Ovary (tissue), 3 donors: ENCODE measurements around the gene KDM5C.

Source experiments
- CTCF ChIP-seq, 3 donors: fragments of 450-650 bp in 2 of 3; fragments of 200-600 bp in 1 of 3; IDR thresholded peaks; one replicate each; pipeline versions ENCODE4 v1.5.1 to v1.8.0; 2016 to 2022; ENCODE audit warnings: antibody characterized with exemption in 3 of 3, mild to moderate bottlenecking in 1 of 3
- EP300 ChIP-seq: sonication (generic); formaldehyde crosslinking; IDR thresholded peaks from one replicate; pipeline ENCODE4 v1.6.1; 2017; ENCODE audit warnings: antibody characterized with exemption
- POLR2A ChIP-seq: fragments of 450-650 bp; IDR thresholded peaks from one replicate; pipeline ENCODE4 v1.6.1; 2017; ENCODE audit warnings: antibody characterized with exemption, mild to moderate bottlenecking, moderate library complexity
- donor health status: DM: no; HTN: no; CAD: no.

DNA sequence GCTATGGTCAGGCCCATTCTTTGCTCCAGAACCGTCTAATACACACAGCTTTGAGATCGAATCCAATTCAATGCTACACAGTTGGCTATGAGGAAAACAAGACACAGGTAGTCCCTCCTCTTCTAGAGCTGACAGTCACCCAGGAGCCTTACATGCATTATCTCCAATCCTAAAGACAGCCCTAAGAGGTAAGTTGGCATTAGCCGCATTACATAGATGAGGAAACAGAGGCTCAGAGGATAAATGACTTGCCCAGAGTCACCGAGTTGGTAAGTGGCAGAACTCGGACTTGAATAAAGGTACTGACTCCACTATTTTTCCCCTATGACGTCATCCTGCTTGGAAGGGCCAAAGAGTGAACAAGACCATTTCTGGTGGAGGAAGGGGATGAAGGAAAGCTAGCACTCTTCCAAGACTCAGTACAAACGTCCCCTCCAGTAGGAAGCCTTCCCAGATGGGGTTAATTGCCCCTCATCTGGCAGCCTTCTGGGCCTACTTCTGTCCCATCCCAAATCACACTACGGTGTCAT is 47.9 kb upstream of the KDM5C start:
- TF ChIP-seq CTCF (IDR thresholded peaks at IDR 0.05), result no peak
- no peak for TF ChIP-seq POLR2A
- no peak for TF ChIP-seq EP300
